CD4-positive, alpha-beta T cell (primary cell): ENCODE results near the gene RYR3. TPM values are rescaled to one million over a fixed set of nuclear protein-coding genes. Genes with fewer than 3 reads are reported as not detected.

ENCODE experiments used
- ATAC-seq: fragments of 200-7000 bp; cut with Tn5 transposase; one replicate; pipeline ENCODE4 v1.10.0; 2022; ENCODE audit warnings: mild to moderate bottlenecking; ENCODE audit not compliant: poor library complexity
- CTCF ChIA-PET: fragments of 350-600 bp; sonication (Branson Sonifier 250); formaldehyde crosslinking; loops from one replicate; lab custom pipeline; 2021; ENCODE audit warnings: antibody characterized with exemption, inconsistent platforms; lab: Charles Lee
- POLR2A ChIA-PET: fragments of 350-600 bp; sonication (Branson Sonifier 250); formaldehyde crosslinking; loops from one replicate; lab custom pipeline; 2021; ENCODE audit warnings: antibody characterized with exemption, inconsistent platforms; lab: Charles Lee
- DNase-seq, 14 experiments: peaks; one replicate each; pipeline ENCODE4 v3.0.0-alpha.2; 2013 to 2020; ENCODE audit warnings: mixed read lengths in 2 of 14
- H3K27ac ChIP-seq, 2 donors: one replicate each; pipeline versions ENCODE4 v1.5.1 to v1.7.0; 2013; ENCODE audit warnings: low read length in 2 of 2, low read depth in 1 of 2, mild to moderate bottlenecking in 1 of 2
- H3K27me3 ChIP-seq, 2 experiments: 1 replicate in 1 of 2; 2 replicates in 1 of 2; pipeline versions ENCODE4 v1.6.1 to v1.7.0; 2013; ENCODE audit warnings: low read length in 2 of 2, control low read depth in 1 of 2, mild to moderate bottlenecking in 1 of 2, moderate library complexity in 1 of 2; ENCODE audit not compliant: insufficient read depth in 2 of 2, control insufficient read depth in 1 of 2
- H3K36me3 ChIP-seq: one replicate; pipeline ENCODE4 v1.6.1; 2013; ENCODE audit warnings: low read length, control low read depth; ENCODE audit not compliant: insufficient read depth
- H3K4me1 ChIP-seq: one replicate; pipeline ENCODE4 v1.6.1; 2013; ENCODE audit warnings: low read length, control low read depth; ENCODE audit not compliant: insufficient read depth
- H3K4me3 ChIP-seq: one replicate; pipeline ENCODE4 v1.5.1; 2013; ENCODE audit warnings: mild to moderate bottlenecking, low read length, moderate library complexity
- H3K9me3 ChIP-seq, 2 experiments: 1 replicate in 1 of 2; 2 replicates in 1 of 2; pipeline versions ENCODE4 v1.6.1 to v1.7.0; 2013; ENCODE audit warnings: low read length in 2 of 2, mild to moderate bottlenecking in 2 of 2, control low read depth in 1 of 2, moderate library complexity in 1 of 2; ENCODE audit not compliant: control insufficient read depth in 1 of 2, insufficient read depth in 1 of 2
- H3K27ac Mint-ChIP-seq: one replicate; pipeline ENCODE4 v1.8.0; 2020; ENCODE audit warnings: mixed read lengths
- H3K27me3 Mint-ChIP-seq: one replicate; pipeline ENCODE4 v1.8.0; 2021; ENCODE audit warnings: mixed read lengths
- H3K36me3 Mint-ChIP-seq: one replicate; pipeline ENCODE4 v1.8.0; 2021; ENCODE audit warnings: low read depth, mixed read lengths
- H3K4me1 Mint-ChIP-seq: one replicate; pipeline ENCODE4 v1.8.0; 2021; ENCODE audit warnings: low read depth, mixed read lengths
- H3K4me3 Mint-ChIP-seq: one replicate; pipeline ENCODE4 v1.8.0; 2020; ENCODE audit warnings: mild to moderate bottlenecking, mixed read lengths
- H3K9me3 Mint-ChIP-seq: one replicate; pipeline ENCODE4 v1.8.0; 2020; ENCODE audit warnings: mixed read lengths
- intact Hi-C, 2 experiments: fragments of 100-400 bp; cut with DNase I in 1 of 2; cut with micrococcal nuclease in 1 of 2; formaldehyde crosslinking; loops; one replicate each; pipeline versions ENCODE4 v1.15.1 to v1.9.0; 2023 to 2025; cut with DNase I, micrococcal nuclease
- total RNA-seq, 174 experiments: library from RNA in 2 of 174; stranded (reverse) in 2 of 174; gene quantifications; one replicate each; pipeline ENCODE4 v1.2.3 and lab custom pipeline; 2021 to 2026
- TF ChIP-seq, protein P1 (sequence below): fragments of 200-600 bp; IDR thresholded peaks from one replicate; pipeline ENCODE4 v1.8.0; 2022; ENCODE audit warnings: antibody characterized with exemption, mild to moderate bottlenecking

Gene RYR3
- total RNA-seq, 2 experiments from 2014 or later = not detected

DNA sequence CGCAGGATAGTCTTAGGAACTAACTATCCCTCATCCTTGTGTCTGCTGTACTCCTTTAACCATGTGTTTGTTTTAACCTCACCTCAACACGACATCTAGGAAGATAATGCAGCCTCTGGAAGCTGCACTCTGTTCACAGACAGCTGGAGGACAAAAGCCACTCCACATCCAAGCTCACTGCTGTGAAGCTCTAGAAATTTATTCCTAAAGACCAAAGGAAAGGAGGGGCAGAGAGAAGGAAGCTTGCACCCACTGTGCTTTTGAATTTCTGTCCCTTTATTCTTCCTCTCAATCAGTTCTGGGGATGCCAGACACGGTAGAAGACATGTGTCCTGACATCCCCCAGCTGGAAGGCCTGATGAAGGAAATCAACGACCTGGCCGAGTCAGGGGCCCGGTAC lies 474.6 kb downstream of the RYR3 start:
- POLR2A ChIA-PET = no interaction called here

DNA sequence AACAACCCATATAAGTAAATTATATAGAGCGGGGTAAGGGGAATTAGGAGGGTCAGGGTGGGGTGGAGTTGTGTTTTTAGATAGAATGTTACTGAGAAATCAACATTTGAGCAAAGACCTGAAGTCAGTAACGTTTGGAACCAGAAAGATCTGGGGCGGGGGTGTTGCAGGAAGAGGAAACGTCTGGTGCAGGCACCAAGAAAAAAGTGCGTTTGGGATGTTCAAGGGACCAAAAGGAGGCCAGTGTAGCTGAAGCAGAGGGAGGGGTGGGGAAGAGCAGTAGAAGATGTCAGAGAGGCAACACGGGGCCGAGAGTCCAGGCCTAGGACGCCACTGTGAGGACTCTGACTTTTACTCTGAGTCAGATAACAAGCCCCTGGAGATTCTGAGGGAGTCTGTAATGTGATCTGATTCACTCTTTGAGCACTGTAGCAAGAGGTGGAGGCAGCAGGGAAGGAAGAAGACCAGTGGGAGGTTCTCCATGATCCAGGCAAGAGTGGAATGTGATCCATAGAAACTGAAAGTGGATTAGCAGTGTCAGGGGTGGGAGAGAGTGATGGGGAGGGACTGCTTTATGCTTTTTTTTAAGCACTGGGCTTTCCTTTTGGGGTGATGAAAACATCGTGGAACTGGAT lies 478.3 kb downstream of the RYR3 start:
- POLR2A ChIA-PET = no interaction called here
- TF ChIP-seq, protein P1, sequence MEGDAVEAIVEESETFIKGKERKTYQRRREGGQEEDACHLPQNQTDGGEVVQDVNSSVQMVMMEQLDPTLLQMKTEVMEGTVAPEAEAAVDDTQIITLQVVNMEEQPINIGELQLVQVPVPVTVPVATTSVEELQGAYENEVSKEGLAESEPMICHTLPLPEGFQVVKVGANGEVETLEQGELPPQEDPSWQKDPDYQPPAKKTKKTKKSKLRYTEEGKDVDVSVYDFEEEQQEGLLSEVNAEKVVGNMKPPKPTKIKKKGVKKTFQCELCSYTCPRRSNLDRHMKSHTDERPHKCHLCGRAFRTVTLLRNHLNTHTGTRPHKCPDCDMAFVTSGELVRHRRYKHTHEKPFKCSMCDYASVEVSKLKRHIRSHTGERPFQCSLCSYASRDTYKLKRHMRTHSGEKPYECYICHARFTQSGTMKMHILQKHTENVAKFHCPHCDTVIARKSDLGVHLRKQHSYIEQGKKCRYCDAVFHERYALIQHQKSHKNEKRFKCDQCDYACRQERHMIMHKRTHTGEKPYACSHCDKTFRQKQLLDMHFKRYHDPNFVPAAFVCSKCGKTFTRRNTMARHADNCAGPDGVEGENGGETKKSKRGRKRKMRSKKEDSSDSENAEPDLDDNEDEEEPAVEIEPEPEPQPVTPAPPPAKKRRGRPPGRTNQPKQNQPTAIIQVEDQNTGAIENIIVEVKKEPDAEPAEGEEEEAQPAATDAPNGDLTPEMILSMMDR = no peak
- no peaks in the 10 kb centered on the region for H3K36me3 Mint-ChIP-seq
- H3K4me3 Mint-ChIP-seq = no peak overlapping the region
- Histone ChIP-seq H3K36me3 (no peaks in the 10 kb centered on the region), H3K4me3 (no peak overlapping the region), H3K9me3 (no peaks in the 10 kb centered on the region), H3K27me3 (peaks cover 0 to 3% of the 10 kb centered on the region in 2 experiments), H3K4me1 (no peaks in the 10 kb centered on the region), H3K27ac (no peak overlapping the region)
- H3K4me1 Mint-ChIP-seq = no peaks in the 10 kb centered on the region
- intact Hi-C loops = no loop called here
- ATAC-seq = no peak
- H3K27ac Mint-ChIP-seq = no peak overlapping the region
- CTCF ChIA-PET = no interaction called here
- no peaks in the 10 kb centered on the region for H3K9me3 Mint-ChIP-seq
- peaks cover 12% of the 10 kb centered on the region for H3K27me3 Mint-ChIP-seq
- DNase-seq = no peak

More for the DNA sequence above, 474.6 kb downstream of the RYR3 start:
- Mint-ChIP-seq H3K4me3 (no peak overlapping the region), H3K27ac (no peak overlapping the region), H3K36me3 (no peaks in the 10 kb centered on the region), H3K4me1 (no peaks in the 10 kb centered on the region), H3K27me3 (peaks cover 12% of the 10 kb centered on the region), H3K9me3 (no peaks in the 10 kb centered on the region)
- Histone ChIP-seq H3K36me3 (no peaks in the 10 kb centered on the region), H3K9me3 (no peaks in the 10 kb centered on the region), H3K4me1 (no peaks in the 10 kb centered on the region), H3K4me3 (no peak overlapping the region), H3K27me3 (no peaks in the 10 kb centered on the region), H3K27ac (no peak overlapping the region)
- CTCF ChIA-PET = no interaction called here
- DNase-seq (no peak), ATAC-seq (no peak)
- intact Hi-C loops = no loop called here
- TF ChIP-seq, protein P1 = no peak

DNA sequence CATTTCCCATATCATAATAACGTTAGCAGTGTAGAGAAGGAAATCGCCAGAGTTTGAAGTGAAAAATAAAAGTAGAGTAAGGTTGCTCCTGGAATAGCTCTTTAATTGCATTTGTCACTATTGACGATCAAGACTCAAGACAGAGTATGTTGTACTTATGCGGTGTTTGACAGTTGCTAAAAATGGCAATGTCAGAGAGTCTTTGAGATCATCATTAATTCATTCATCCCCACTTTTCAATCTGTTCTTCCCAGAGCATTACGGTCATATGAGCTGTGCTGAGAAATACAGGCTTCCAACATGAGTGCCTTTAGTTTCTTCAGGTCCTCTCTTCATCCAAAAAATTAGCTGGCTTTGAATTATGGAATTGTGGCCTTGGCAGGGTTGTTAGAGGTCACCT lies 483.7 kb downstream of the RYR3 start:
- Mint-ChIP-seq H3K27ac (no peak overlapping the region), H3K27me3 (peaks cover 6% of the 10 kb centered on the region), H3K36me3 (no peaks in the 10 kb centered on the region), H3K9me3 (no peaks in the 10 kb centered on the region), H3K4me3 (no peak overlapping the region), H3K4me1 (no peaks in the 10 kb centered on the region)
- Histone ChIP-seq H3K4me1 (no peaks in the 10 kb centered on the region), H3K4me3 (no peak overlapping the region), H3K36me3 (no peaks in the 10 kb centered on the region), H3K27ac (no peak overlapping the region), H3K9me3 (no peaks in the 10 kb centered on the region), H3K27me3 (peaks cover 0 to 3% of the 10 kb centered on the region in 2 experiments)
- TF ChIP-seq, protein P1 = no peak
- intact Hi-C loops = no loop called here
- ChIA-PET CTCF (no interaction called here), POLR2A (no interaction called here)
- DNase-seq (no peak), ATAC-seq (no peak)
